Fibroblast of lung (primary cell): ENCODE data around the gene ATG101. TPM values are rescaled to one million over a fixed set of nuclear protein-coding genes. Genes with fewer than 3 reads are reported as not detected.
A peak's percentile ranks its signal among the peaks of the same experiment; 100 is the strongest.

ENCODE experiments used
- DNase-seq, 2 donors: peaks; one replicate each; pipeline versions ENCODE4 v3.0.0 to v3.0.0-alpha.2; 2010; ENCODE audit warnings: low read depth in 2 of 2
- H2AFZ ChIP-seq: 2 replicates; pipeline ENCODE4 v1.5.1; 2012; ENCODE audit warnings: low read length, control low read depth, inconsistent platforms
- H3K27ac ChIP-seq: 2 replicates; pipeline ENCODE4 v1.5.1; 2011; ENCODE audit warnings: low read length, control low read depth; ENCODE audit not compliant: insufficient read depth
- H3K27me3 ChIP-seq: 2 replicates; pipeline ENCODE4 v1.5.1; 2011; ENCODE audit warnings: mild to moderate bottlenecking, low read length; ENCODE audit not compliant: control insufficient read depth, insufficient read depth
- H3K36me3 ChIP-seq: 2 replicates; pipeline ENCODE4 v1.5.1; 2011; ENCODE audit warnings: low read length; ENCODE audit not compliant: control insufficient read depth, insufficient read depth
- H3K4me1 ChIP-seq: 2 replicates; pipeline ENCODE4 v1.5.1; 2011; ENCODE audit warnings: low read length; ENCODE audit not compliant: control insufficient read depth, insufficient read depth; ENCODE audit errors: extremely low read depth
- H3K4me2 ChIP-seq: 2 replicates; pipeline ENCODE4 v1.5.1; 2011; ENCODE audit warnings: low read length, control low read depth; ENCODE audit not compliant: insufficient read depth; ENCODE audit errors: extremely low read depth
- H3K4me3 ChIP-seq, 4 experiments: fragments of 200-600 bp in 1 of 4; sonication (generic) in 1 of 4; replicated peaks in 1 of 4; 2 replicates each; pipeline ENCODE4 v1.5.1; 2011 to 2016; ENCODE audit warnings: low read length in 4 of 4, low read depth in 3 of 4, mild to moderate bottlenecking in 3 of 4, control low read depth in 2 of 4, inconsistent platforms in 1 of 4, mixed read lengths in 1 of 4; ENCODE audit not compliant: insufficient read depth in 1 of 4; ENCODE audit errors: control extremely low read depth in 1 of 4
- H3K79me2 ChIP-seq: 2 replicates; pipeline ENCODE4 v1.5.1; 2012; ENCODE audit warnings: mild to moderate bottlenecking, low read length, inconsistent platforms; ENCODE audit not compliant: control insufficient read depth, insufficient read depth
- H3K9ac ChIP-seq: 2 replicates; pipeline ENCODE4 v1.5.1; 2011; ENCODE audit warnings: mild to moderate bottlenecking, low read length, control low read depth; ENCODE audit not compliant: insufficient read depth
- H3K9me3 ChIP-seq: 2 replicates; pipeline ENCODE4 v1.5.1; 2012; ENCODE audit warnings: low read depth, low read length; ENCODE audit not compliant: control insufficient read depth, insufficient read depth
- H4K20me1 ChIP-seq: 2 replicates; pipeline ENCODE4 v1.5.1; 2011; ENCODE audit warnings: low read length; ENCODE audit not compliant: control insufficient read depth, insufficient read depth; ENCODE audit errors: extremely low read depth
- EZH2 ChIP-seq: IDR thresholded peaks from 2 replicates; pipeline ENCODE4 v1.5.1; 2012; ENCODE audit warnings: low read length, control low read depth, mild to moderate bottlenecking; ENCODE audit errors: missing control alignments
- polyA plus RNA-seq, 2 donors: library from polyadenylated mRNA; depleted of rRNA in 1 of 2; stranded (reverse) in 1 of 2; unstranded in 1 of 2; fragments of >200 nt; gene quantifications; 2 replicates each; pipeline ENCODE4 v1.2.1, GENCODE V29; 2011 to 2012; ENCODE audit warnings: missing spikeins in 1 of 2
- total RNA-seq: library from RNA; depleted of rRNA; stranded (reverse); fragments of >200 nt; gene quantifications from 2 replicates; pipeline ENCODE4 v1.2.1, GENCODE V29; 2014
- TF ChIP-seq, protein P1 (sequence below), 2 donors: IDR thresholded peaks in 1 of 2; conservative IDR thresholded peaks in 1 of 2; 1 replicate in 1 of 2; 2 replicates in 1 of 2; pipeline ENCODE4 v1.5.1; 2011 to 2012; ENCODE audit warnings: low read length in 2 of 2, control low read depth in 1 of 2, inconsistent platforms in 1 of 2, low read depth in 1 of 2, mild to moderate bottlenecking in 1 of 2

ATG101 gene
- total and polyA plus RNA-seq, 2 donors (not counting 1 experiment from before 2014, with no cell fraction given), result 82.9 to 90.3 TPM

DNA sequence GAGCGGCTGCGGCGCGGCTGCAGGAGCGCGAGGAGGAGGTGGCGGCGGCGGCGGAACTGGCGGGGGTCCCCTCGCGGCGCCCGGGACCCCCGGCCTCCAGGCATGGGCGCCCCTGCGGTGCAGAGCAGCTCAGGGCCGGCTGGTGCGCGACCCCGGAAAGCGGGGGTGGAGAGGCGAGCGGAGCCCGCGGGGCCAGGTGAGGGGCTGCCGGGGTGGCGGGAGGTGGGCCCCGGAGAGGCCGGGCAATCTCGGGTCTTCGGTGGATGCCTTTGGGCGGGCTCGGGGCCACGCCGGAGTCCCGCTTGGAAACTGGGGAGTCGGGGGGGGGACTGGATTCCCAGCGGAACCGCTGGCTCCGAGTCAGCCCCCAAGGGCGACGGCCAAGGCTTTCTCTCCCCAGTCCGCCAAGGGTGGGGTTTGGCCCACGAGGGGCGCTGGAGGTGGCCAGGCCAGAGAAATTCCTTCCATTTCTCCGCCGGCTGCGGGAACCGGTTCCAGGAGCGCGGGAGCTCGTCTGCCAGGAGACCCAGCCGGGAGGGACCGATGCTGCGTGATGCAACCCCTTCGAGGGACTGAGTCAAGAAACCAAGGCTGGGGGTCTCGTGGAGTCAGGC is 32.4 kb upstream of the ATG101 start:
- Histone ChIP-seq H3K9me3 (no peaks in the 10 kb centered on the region), H2AFZ (no peak overlapping the region), H4K20me1 (no peaks in the 10 kb centered on the region), H3K4me2 (peak overlapping the region; percentile 78), H3K9ac (peak overlapping the region; percentile 97), H3K79me2 (no peaks in the 10 kb centered on the region), H3K36me3 (no peaks in the 10 kb centered on the region), H3K27me3 (no peaks in the 10 kb centered on the region), H3K27ac (peak overlapping the region; percentile 85), H3K4me3 (peak overlapping the region; percentile 43 to 66 (median 58)), H3K4me1 (peaks cover 9% of the 10 kb centered on the region)
- TF ChIP-seq, protein P1, sequence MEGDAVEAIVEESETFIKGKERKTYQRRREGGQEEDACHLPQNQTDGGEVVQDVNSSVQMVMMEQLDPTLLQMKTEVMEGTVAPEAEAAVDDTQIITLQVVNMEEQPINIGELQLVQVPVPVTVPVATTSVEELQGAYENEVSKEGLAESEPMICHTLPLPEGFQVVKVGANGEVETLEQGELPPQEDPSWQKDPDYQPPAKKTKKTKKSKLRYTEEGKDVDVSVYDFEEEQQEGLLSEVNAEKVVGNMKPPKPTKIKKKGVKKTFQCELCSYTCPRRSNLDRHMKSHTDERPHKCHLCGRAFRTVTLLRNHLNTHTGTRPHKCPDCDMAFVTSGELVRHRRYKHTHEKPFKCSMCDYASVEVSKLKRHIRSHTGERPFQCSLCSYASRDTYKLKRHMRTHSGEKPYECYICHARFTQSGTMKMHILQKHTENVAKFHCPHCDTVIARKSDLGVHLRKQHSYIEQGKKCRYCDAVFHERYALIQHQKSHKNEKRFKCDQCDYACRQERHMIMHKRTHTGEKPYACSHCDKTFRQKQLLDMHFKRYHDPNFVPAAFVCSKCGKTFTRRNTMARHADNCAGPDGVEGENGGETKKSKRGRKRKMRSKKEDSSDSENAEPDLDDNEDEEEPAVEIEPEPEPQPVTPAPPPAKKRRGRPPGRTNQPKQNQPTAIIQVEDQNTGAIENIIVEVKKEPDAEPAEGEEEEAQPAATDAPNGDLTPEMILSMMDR (conservative IDR thresholded peaks at IDR 0.05 in 1 of 2, IDR thresholded peaks at IDR 0.05 in 1 of 2; ENCODE audit: low read depth in 1 of 2, low read length in 2 of 2), result no peak
- no peak for TF ChIP-seq EZH2
- peak; percentile 39 to 60 for DNase-seq

DNA sequence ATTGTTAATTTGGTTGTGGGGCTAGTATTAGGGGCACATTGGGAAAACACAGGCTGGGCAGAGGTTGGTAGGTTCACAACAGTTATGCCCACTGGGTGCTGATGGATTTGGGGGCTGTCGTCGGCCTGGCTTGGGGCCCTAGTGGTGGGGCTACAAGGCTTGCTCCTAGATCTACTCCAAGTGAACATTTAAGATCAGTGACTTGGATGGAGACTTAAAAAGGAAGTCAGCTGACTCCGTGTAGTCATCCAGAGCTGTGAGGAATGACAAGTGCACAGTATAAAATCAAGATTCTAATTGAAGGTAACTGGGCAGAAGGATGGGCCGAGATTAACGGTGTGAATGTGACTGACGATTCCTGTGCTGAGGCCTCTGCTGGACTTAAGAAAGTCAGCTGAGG is 31.3 kb upstream of the ATG101 start:
- peak overlapping the region; percentile 56 for H3K27ac ChIP-seq
- H3K4me2 ChIP-seq, result peak overlapping the region; percentile 50

DNA sequence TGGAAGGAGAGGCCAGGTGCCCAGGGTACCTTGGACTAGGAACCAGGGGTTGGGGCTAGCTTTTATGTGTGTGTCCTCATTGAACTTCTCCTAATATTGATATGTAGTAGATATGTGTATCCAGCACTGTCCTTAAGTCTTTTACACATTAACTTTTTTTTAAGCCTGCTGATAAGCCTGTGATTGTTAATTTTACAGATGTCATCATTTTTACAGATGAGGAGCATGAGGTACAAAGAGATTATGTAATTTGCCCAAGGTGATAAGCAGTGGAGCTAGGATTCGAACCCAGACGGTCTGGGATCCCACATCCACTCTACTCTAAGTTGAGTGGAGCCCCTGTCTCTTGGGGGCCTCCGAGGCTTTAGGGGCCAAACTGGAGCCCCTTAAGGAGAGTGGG is 28.7 kb upstream of the ATG101 start:
- Histone ChIP-seq H3K4me3 (no peak overlapping the region), H3K36me3 (no peaks in the 10 kb centered on the region), H3K27me3 (no peaks in the 10 kb centered on the region), H3K27ac (no peak overlapping the region), H3K79me2 (no peaks in the 10 kb centered on the region), H3K4me2 (no peak overlapping the region), H3K9ac (no peak overlapping the region), H2AFZ (no peak overlapping the region), H3K4me1 (peaks cover 20% of the 10 kb centered on the region), H4K20me1 (no peaks in the 10 kb centered on the region), H3K9me3 (no peaks in the 10 kb centered on the region)
- DNase-seq, result no peak
- TF ChIP-seq, protein P1 (conservative IDR thresholded peaks at IDR 0.05 in 1 of 2, IDR thresholded peaks at IDR 0.05 in 1 of 2; ENCODE audit: low read depth in 1 of 2, low read length in 2 of 2), result no peak
- TF ChIP-seq EZH2, result no peak

More for the DNA sequence above, 31.3 kb upstream of the ATG101 start:
- Histone ChIP-seq H2AFZ (no peak overlapping the region), H3K4me1 (peaks cover 8% of the 10 kb centered on the region), H3K79me2 (no peaks in the 10 kb centered on the region), H3K36me3 (no peaks in the 10 kb centered on the region), H3K4me3 (peak overlapping the region in 2 of 4 experiments; percentile 7 to 27), H3K9ac (peak overlapping the region; percentile 30), H3K9me3 (no peaks in the 10 kb centered on the region), H3K27me3 (no peaks in the 10 kb centered on the region), H4K20me1 (no peaks in the 10 kb centered on the region)
- no peak for TF ChIP-seq EZH2
- TF ChIP-seq, protein P1 (conservative IDR thresholded peaks at IDR 0.05 in 1 of 2, IDR thresholded peaks at IDR 0.05 in 1 of 2; ENCODE audit: low read depth in 1 of 2, low read length in 2 of 2), result no peak
- DNase-seq, result no peak
